Endothelial cell of umbilical vein (primary cell): ENCODE measurements around the gene ALDH7A1.

ENCODE experiments used
- CTCF ChIP-seq, 2 donors: IDR thresholded peaks; 1 replicate in 1 of 2; 2 replicates in 1 of 2; pipeline ENCODE4 v1.5.1; 2011; ENCODE audit warnings: low read length in 2 of 2, mild to moderate bottlenecking in 2 of 2, moderate library complexity in 2 of 2, control low read depth in 1 of 2, inconsistent platforms in 1 of 2, low read depth in 1 of 2; ENCODE audit not compliant: insufficient read depth in 1 of 2; ENCODE audit errors: extremely low read depth in 1 of 2
- EZH2 ChIP-seq: IDR thresholded peaks from 2 replicates; pipeline ENCODE4 v1.6.1; 2012; ENCODE audit warnings: borderline replicate concordance, low read depth, mild to moderate bottlenecking, moderate library complexity, low read length, inconsistent platforms; ENCODE audit not compliant: severe bottlenecking
- FOS ChIP-seq: IDR thresholded peaks from 2 replicates; pipeline ENCODE4 v1.6.1; 2011; ENCODE audit warnings: mild to moderate bottlenecking, low read length, moderate library complexity, borderline replicate concordance; ENCODE audit not compliant: insufficient read depth
- GATA2 ChIP-seq: IDR thresholded peaks from 2 replicates; pipeline ENCODE4 v1.7.0; 2011; ENCODE audit warnings: low read depth, mild to moderate bottlenecking, moderate library complexity, mixed read lengths, low read length; ENCODE audit not compliant: insufficient read length, insufficient read depth
- JUN ChIP-seq: IDR thresholded peaks from 2 replicates; pipeline ENCODE4 v1.6.1; 2011; ENCODE audit warnings: borderline replicate concordance, low read depth; ENCODE audit not compliant: insufficient read length, insufficient read depth
- MAX ChIP-seq: IDR thresholded peaks from 2 replicates; pipeline ENCODE4 v1.6.1; 2011; ENCODE audit not compliant: insufficient read depth, insufficient read length
- MYC ChIP-seq: IDR thresholded peaks from one replicate; pipeline ENCODE4 v1.6.1; 2011; ENCODE audit warnings: mild to moderate bottlenecking, low read depth, low read length
- POLR2A ChIP-seq: IDR thresholded peaks from 2 replicates; pipeline ENCODE4 v1.6.1; 2012; ENCODE audit warnings: low read depth, mild to moderate bottlenecking, control low read depth, low read length
- POLR2AphosphoS5 ChIP-seq: IDR thresholded peaks from 2 replicates; pipeline ENCODE4 v1.6.1; 2012; ENCODE audit warnings: low read depth, mild to moderate bottlenecking, control low read depth, low read length, moderate library complexity; ENCODE audit not compliant: insufficient read depth

GRCh38 chr5:126499853-126500342 lies 95.1 kb downstream of the ALDH7A1 start:
- TF ChIP-seq CTCF (IDR thresholded peaks at IDR 0.05; ENCODE audit: extremely low read depth in 1 of 2, insufficient read depth in 1 of 2, low read depth in 1 of 2, low read length in 2 of 2) (peak; percentile 41 to 57), EZH2 (no peak), POLR2A (no peak), MAX (no peak), POLR2AphosphoS5 (no peak), MYC (no peak), JUN (no peak), GATA2 (no peak), FOS (no peak)
